Trophoblast cell (in vitro differentiated cells and primary cell): ENCODE measurements around the gene C8G.

Source experiments
- DNase-seq, 2 donors: peaks; one replicate each; pipeline ENCODE4 v3.0.0-alpha.2; 2016
- H2AFZ ChIP-seq: 2 replicates; pipeline ENCODE4 v1.6.1; 2013; ENCODE audit warnings: low read length, moderate library complexity, mild to moderate bottlenecking; ENCODE audit not compliant: insufficient read depth, poor library complexity
- H2AK5ac ChIP-seq: 2 replicates; pipeline ENCODE4 v1.6.1; 2013; ENCODE audit warnings: mild to moderate bottlenecking, low read length
- H2BK120ac ChIP-seq: 2 replicates; pipeline ENCODE4 v1.6.1; 2013; ENCODE audit warnings: low read length, mild to moderate bottlenecking, moderate library complexity; ENCODE audit not compliant: insufficient read depth, poor library complexity
- H2BK12ac ChIP-seq: 2 replicates; pipeline ENCODE4 v1.6.1; 2013; ENCODE audit warnings: mild to moderate bottlenecking, low read length, moderate library complexity
- H2BK5ac ChIP-seq: 2 replicates; pipeline ENCODE4 v1.6.1; 2013; ENCODE audit warnings: low read length, low read depth, moderate library complexity, mild to moderate bottlenecking; ENCODE audit not compliant: poor library complexity
- H3K14ac ChIP-seq: 2 replicates; pipeline ENCODE4 v1.6.1; 2013; ENCODE audit warnings: mild to moderate bottlenecking, low read length
- H3K18ac ChIP-seq: 2 replicates; pipeline ENCODE4 v1.6.1; 2013; ENCODE audit warnings: mild to moderate bottlenecking, low read length
- H3K23ac ChIP-seq: 2 replicates; pipeline ENCODE4 v1.6.1; 2013; ENCODE audit warnings: low read length
- H3K27ac ChIP-seq: 2 replicates; pipeline ENCODE4 v1.5.1; 2013; ENCODE audit warnings: low read depth, mild to moderate bottlenecking, inconsistent platforms, low read length, moderate library complexity
- H3K27me3 ChIP-seq: 2 replicates; pipeline ENCODE4 v1.6.1; 2013; ENCODE audit warnings: inconsistent platforms, mild to moderate bottlenecking, low read length, moderate library complexity; ENCODE audit not compliant: insufficient read depth
- H3K36me3 ChIP-seq, 2 experiments: 1 replicate in 1 of 2; 2 replicates in 1 of 2; pipeline ENCODE4 v1.6.1; 2013; ENCODE audit warnings: low read length in 2 of 2, mild to moderate bottlenecking in 2 of 2, moderate library complexity in 1 of 2; ENCODE audit not compliant: insufficient read depth in 2 of 2, control insufficient read depth in 1 of 2
- H3K4ac ChIP-seq: 2 replicates; pipeline ENCODE4 v1.6.1; 2013; ENCODE audit warnings: low read depth, mild to moderate bottlenecking, low read length, moderate library complexity
- H3K4me1 ChIP-seq, 2 experiments: 1 replicate in 1 of 2; 2 replicates in 1 of 2; pipeline ENCODE4 v1.6.1; 2013; ENCODE audit warnings: low read length in 2 of 2, mild to moderate bottlenecking in 2 of 2, moderate library complexity in 1 of 2; ENCODE audit not compliant: insufficient read depth in 2 of 2, control insufficient read depth in 1 of 2
- H3K4me2 ChIP-seq: 2 replicates; pipeline ENCODE4 v1.6.1; 2013; ENCODE audit warnings: inconsistent platforms, mild to moderate bottlenecking, low read length, moderate library complexity
- H3K4me3 ChIP-seq: 2 replicates; pipeline ENCODE4 v1.5.1; 2013; ENCODE audit warnings: mild to moderate bottlenecking, low read depth, low read length, inconsistent platforms
- H3K79me1 ChIP-seq: one replicate; pipeline ENCODE4 v1.6.1; 2013; ENCODE audit warnings: low read length
- H3K79me2 ChIP-seq: 2 replicates; pipeline ENCODE4 v1.6.1; 2013; ENCODE audit warnings: low read length, mild to moderate bottlenecking; ENCODE audit not compliant: control insufficient read depth, insufficient read depth, poor library complexity
- H3K9ac ChIP-seq: 2 replicates; pipeline ENCODE4 v1.6.1; 2013; ENCODE audit warnings: mild to moderate bottlenecking, low read length
- H3K9me3 ChIP-seq: 2 replicates; pipeline ENCODE4 v1.6.1; 2013; ENCODE audit warnings: low read depth, mild to moderate bottlenecking, control low read depth, inconsistent platforms, low read length; ENCODE audit not compliant: insufficient read depth
- H4K12ac ChIP-seq: 2 replicates; pipeline ENCODE4 v1.6.1; 2013; ENCODE audit warnings: low read depth, mild to moderate bottlenecking, low read length, moderate library complexity
- H4K8ac ChIP-seq: 2 replicates; pipeline ENCODE4 v1.6.1; 2013; ENCODE audit warnings: low read depth, mild to moderate bottlenecking, low read length, moderate library complexity
- H4K91ac ChIP-seq: one replicate; pipeline ENCODE4 v1.6.1; 2013; ENCODE audit warnings: low read depth, mild to moderate bottlenecking, low read length, moderate library complexity
- WGBS: extraction: QIAGEN DNeasy Blood & Tissue Kit; methylation state at CpG from one replicate; pipeline ENCODE4 v1.1.7; 2013; ENCODE audit warnings: missing lambda C conversion rate; ENCODE audit not compliant: insufficient read length, insufficient coverage; ENCODE audit errors: extremely low coverage; 5-methylcytosine and 5-hydroxymethylcytosine counted together

Gene C8G

GRCh38 chr9:136930014-136930413, 15.0 kb upstream of the C8G start:
- no CpG with 5 or more reads among the region's 4 CpGs for WGBS
- no peak overlapping the region for H4K8ac ChIP-seq

GRCh38 chr9:136931611-136932130, 13.4 kb upstream of the C8G start:
- Histone ChIP-seq H4K12ac (no peak overlapping the region), H3K18ac (no peak overlapping the region), H3K4ac (no peak overlapping the region), H3K4me2 (no peak overlapping the region), H2AK5ac (no peak overlapping the region), H4K8ac (no peak overlapping the region), H3K4me3 (no peak overlapping the region), H2BK5ac (no peak overlapping the region), H3K4me1 (peaks cover 0 to 4% of the 10 kb centered on the region in 2 experiments), H3K79me2 (no peaks in the 10 kb centered on the region), H3K36me3 (peaks cover 19 to 28% of the 10 kb centered on the region in 2 experiments), H3K27me3 (no peaks in the 10 kb centered on the region), H2BK12ac (no peak overlapping the region), H4K91ac (no peak overlapping the region), H2AFZ (no peak overlapping the region), H3K79me1 (no peaks in the 10 kb centered on the region), H3K9me3 (no peaks in the 10 kb centered on the region), H2BK120ac (no peak overlapping the region), H3K9ac (no peak overlapping the region), H3K14ac (no peak overlapping the region), H3K23ac (no peak overlapping the region), H3K27ac (no peak overlapping the region)
- no peak for DNase-seq
- WGBS: no CpG with 5 or more reads among the region's 2 CpGs

More at GRCh38 chr9:136930014-136930413, 15.0 kb upstream of the C8G start:
- Histone ChIP-seq H2BK5ac (no peak overlapping the region), H3K79me1 (peaks cover 5% of the 10 kb centered on the region), H4K12ac (no peak overlapping the region), H3K23ac (no peak overlapping the region), H2BK12ac (no peak overlapping the region), H3K18ac (no peak overlapping the region), H4K91ac (no peak overlapping the region), H2AK5ac (no peak overlapping the region), H3K27ac (no peak overlapping the region), H3K4me2 (no peak overlapping the region), H3K9ac (no peak overlapping the region), H2AFZ (no peak overlapping the region), H3K9me3 (no peaks in the 10 kb centered on the region), H3K4me1 (peaks cover 8 to 13% of the 10 kb centered on the region in 2 experiments), H3K14ac (no peak overlapping the region), H3K27me3 (no peaks in the 10 kb centered on the region), H3K36me3 (peaks cover 32 to 42% of the 10 kb centered on the region in 2 experiments), H3K79me2 (no peaks in the 10 kb centered on the region), H3K4ac (no peak overlapping the region), H3K4me3 (no peak overlapping the region), H2BK120ac (no peak overlapping the region)
- DNase-seq: no peak

DNA sequence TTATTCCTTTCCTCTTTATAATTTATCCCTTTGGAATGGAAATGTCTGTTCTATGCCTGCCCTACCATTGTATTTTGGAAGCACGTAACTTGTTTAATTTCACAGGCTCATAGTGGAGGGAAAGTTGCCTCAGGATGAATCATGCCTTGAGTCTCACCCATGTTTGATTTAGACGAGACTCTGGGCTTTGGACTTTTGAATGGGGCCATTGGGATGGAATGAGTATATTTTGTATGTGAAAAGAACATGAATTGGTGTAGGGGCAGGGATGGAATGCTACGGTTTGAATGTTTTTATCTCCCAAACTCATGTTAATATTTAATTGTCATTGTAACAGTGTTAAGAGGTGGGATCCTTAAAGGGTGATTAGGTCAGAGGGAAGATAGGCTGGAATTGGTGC, 10.8 kb upstream of the C8G start:
- Histone ChIP-seq H3K23ac (no peak overlapping the region), H3K36me3 (peaks cover 17 to 24% of the 10 kb centered on the region in 2 experiments), H2BK12ac (no peak overlapping the region), H3K79me1 (no peaks in the 10 kb centered on the region), H2BK120ac (no peak overlapping the region), H2AFZ (no peak overlapping the region), H4K8ac (no peak overlapping the region), H3K9me3 (no peaks in the 10 kb centered on the region), H2AK5ac (no peak overlapping the region), H3K4ac (no peak overlapping the region), H3K18ac (no peak overlapping the region), H2BK5ac (no peak overlapping the region), H3K9ac (no peak overlapping the region), H3K79me2 (no peaks in the 10 kb centered on the region), H3K4me3 (no peak overlapping the region), H3K14ac (no peak overlapping the region), H3K4me2 (no peak overlapping the region), H3K27ac (no peak overlapping the region), H4K12ac (no peak overlapping the region), H3K4me1 (peaks cover 0 to 3% of the 10 kb centered on the region in 2 experiments), H4K91ac (no peak overlapping the region), H3K27me3 (no peaks in the 10 kb centered on the region)
- DNase-seq: no peak
- WGBS: no CpG with 5 or more reads among the region's 3 CpGs

DNA sequence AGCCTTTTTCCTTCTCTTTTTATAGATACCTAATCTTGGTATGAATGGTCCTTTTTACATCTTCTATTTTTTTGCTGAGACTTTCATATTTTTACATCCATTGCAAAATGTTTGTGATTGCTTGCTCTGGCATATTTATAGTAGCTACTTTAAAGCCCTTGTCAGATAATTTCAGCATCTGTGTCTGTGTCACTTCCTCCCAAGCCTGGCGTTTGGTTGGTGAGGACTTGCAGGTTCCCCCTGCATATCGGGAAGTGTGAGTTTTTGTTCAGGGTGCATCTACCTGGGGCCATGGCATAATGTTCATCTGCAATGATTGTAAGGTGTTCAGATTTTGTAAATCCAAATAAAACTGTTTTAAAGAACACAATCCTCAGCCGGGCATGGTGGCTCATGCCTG, 9.4 kb upstream of the C8G start:
- H4K12ac ChIP-seq: no peak overlapping the region
- H3K4me1 ChIP-seq: peaks cover 0 to 3% of the 10 kb centered on the region in 2 experiments
- no peak overlapping the region for H4K8ac ChIP-seq
- H3K9ac ChIP-seq: peak overlapping the region; percentile 68
- H4K91ac ChIP-seq: no peak overlapping the region
- no peak overlapping the region for H3K4ac ChIP-seq
- no peak overlapping the region for H2BK5ac ChIP-seq
- no peak for DNase-seq
- H3K14ac ChIP-seq: no peak overlapping the region
- no peaks in the 10 kb centered on the region for H3K9me3 ChIP-seq
- H2BK12ac ChIP-seq: no peak overlapping the region
- H3K27ac ChIP-seq: no peak overlapping the region
- no peaks in the 10 kb centered on the region for H3K27me3 ChIP-seq
- H3K4me3 ChIP-seq: no peak overlapping the region
- no peak overlapping the region for H2AK5ac ChIP-seq
- no peak overlapping the region for H3K18ac ChIP-seq
- H3K36me3 ChIP-seq: peaks cover 29 to 33% of the 10 kb centered on the region in 2 experiments
- no peak overlapping the region for H3K4me2 ChIP-seq
- WGBS: no CpG with 5 or more reads among the region's 3 CpGs
- no peak overlapping the region for H3K23ac ChIP-seq
- H2AFZ ChIP-seq: no peak overlapping the region
- no peak overlapping the region for H2BK120ac ChIP-seq
- no peaks in the 10 kb centered on the region for H3K79me1 ChIP-seq
- H3K79me2 ChIP-seq: no peaks in the 10 kb centered on the region
